Bronchial epithelial cell (primary cell): Measurements from ENCODE around the gene MCL1. TPM values are rescaled to one million over a fixed set of nuclear protein-coding genes. Genes with fewer than 3 reads are reported as not detected.
"Not testable (repeated sequence)": the region's sequence is repeated elsewhere in the genome, so short reads cannot be mapped to it uniquely, and the experiment has no call there.

Experiments
- DNase-seq: peaks from one replicate; pipeline ENCODE4 v3.0.0-alpha.2; 2010; ENCODE audit warnings: low read depth
- FAIRE-seq: peaks from 2 replicates; lab custom pipeline; 2011; peaks lifted over from hg19 to GRCh38; lab: Jason Lieb, UNC
- H3K27me3 ChIP-seq: 2 replicates; pipeline ENCODE4 v1.5.1; 2011; ENCODE audit warnings: low read length; ENCODE audit not compliant: control insufficient read depth, insufficient read depth
- H3K36me3 ChIP-seq: 2 replicates; pipeline ENCODE4 v1.5.1; 2011; ENCODE audit warnings: low read length; ENCODE audit not compliant: control insufficient read depth, insufficient read depth
- H3K4me3 ChIP-seq: 2 replicates; pipeline ENCODE4 v1.5.1; 2011; ENCODE audit warnings: mild to moderate bottlenecking, low read depth, low read length, control low read depth
- CTCF ChIP-seq: IDR thresholded peaks from 2 replicates; pipeline ENCODE4 v1.5.1; 2011; ENCODE audit warnings: mild to moderate bottlenecking, moderate library complexity, low read length, control low read depth, inconsistent platforms; ENCODE audit not compliant: insufficient read depth, severe bottlenecking
- total RNA-seq: library from RNA; depleted of rRNA; stranded (reverse); fragments of >200 nt; gene quantifications from 2 replicates; pipeline ENCODE4 v1.2.1, GENCODE V29; 2014

Gene MCL1
- total RNA-seq, 1 donor from 2014 or later = 280 TPM

GRCh38 chr1:150613061-150613920 lies 33.9 kb upstream of the MCL1 start:
- H3K4me3 ChIP-seq = no peak overlapping the region
- DNase-seq (peak; percentile 97), FAIRE-seq (no peak)
- TF ChIP-seq CTCF = no peak
- no peaks in the 10 kb centered on the region for H3K27me3 ChIP-seq
- H3K36me3 ChIP-seq = peaks cover 4% of the 10 kb centered on the region

GRCh38 chr1:150612014-150612345 lies 32.6 kb upstream of the MCL1 start:
- H3K4me3 ChIP-seq = no peak overlapping the region
- H3K36me3 ChIP-seq = peaks cover 4% of the 10 kb centered on the region
- FAIRE-seq (no peak), DNase-seq (no peak)
- no peak for TF ChIP-seq CTCF
- no peaks in the 10 kb centered on the region for H3K27me3 ChIP-seq

GRCh38 chr1:150610576-150610975 lies 31.2 kb upstream of the MCL1 start:
- H3K4me3 ChIP-seq = no peak overlapping the region
- H3K36me3 ChIP-seq = peaks cover 4% of the 10 kb centered on the region
- FAIRE-seq = no peak
- TF ChIP-seq CTCF = no peak
- H3K27me3 ChIP-seq = no peaks in the 10 kb centered on the region
- no peak for DNase-seq

GRCh38 chr1:150609732-150610131 lies 30.3 kb upstream of the MCL1 start:
- TF ChIP-seq CTCF = no peak
- no peak for DNase-seq
- Histone ChIP-seq H3K36me3 (peaks cover 1% of the 10 kb centered on the region), H3K27me3 (no peaks in the 10 kb centered on the region), H3K4me3 (no peak overlapping the region)
- FAIRE-seq = no peak

- FAIRE-seq (no peak), DNase-seq (no peak)
- Histone ChIP-seq H3K36me3 (peaks cover 1% of the 10 kb centered on the region), H3K27me3 (no peaks in the 10 kb centered on the region), H3K4me3 (no peak overlapping the region)
- TF ChIP-seq CTCF = no peak
Observed at GRCh38 chr1:150606463-150607142, 27.2 kb upstream of the MCL1 start.

- H3K4me3 ChIP-seq, DNase-seq, H3K36me3 ChIP-seq, FAIRE-seq, H3K27me3 ChIP-seq: not testable (repeated sequence)
Observed at GRCh38 chr1:150605451-150605731, 26.0 kb upstream of the MCL1 start.
